Breast epithelium (tissue), 3 donors: ENCODE data around the gene GPR137B.

Experiments
- CTCF ChIP-seq, 3 donors: fragments of 450-650 bp; IDR thresholded peaks; one replicate each; pipeline ENCODE4 v1.5.1; 2016 to 2017; ENCODE audit warnings: antibody characterized with exemption in 3 of 3, mild to moderate bottlenecking in 3 of 3, moderate library complexity in 3 of 3
- POLR2AphosphoS5 ChIP-seq, 3 donors: sonication (generic); formaldehyde crosslinking; IDR thresholded peaks; one replicate each; pipeline ENCODE4 v1.6.1; 2017; ENCODE audit warnings: antibody characterized with exemption in 3 of 3

DNA sequence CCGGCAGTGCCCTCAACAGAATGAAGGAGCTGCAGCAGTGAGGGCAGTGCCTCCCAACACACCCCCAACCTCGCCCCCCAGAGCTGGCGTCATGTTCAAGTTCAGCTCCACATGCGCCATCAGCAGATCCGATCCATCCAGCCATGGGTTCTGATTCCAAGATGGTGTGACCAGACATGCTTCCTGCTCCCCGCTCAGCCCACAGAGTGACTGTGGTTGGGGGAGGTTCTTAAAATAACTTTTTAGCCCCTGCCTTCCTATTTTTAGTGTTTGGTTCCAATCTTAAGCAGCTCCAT lies 30.1 kb upstream of the GPR137B start:
- TF ChIP-seq CTCF (IDR thresholded peaks at IDR 0.05): no peak
- TF ChIP-seq POLR2AphosphoS5 (IDR thresholded peaks at IDR 0.05): no peak
